Liver (tissue), 9 donors: ENCODE results near the gene GP1BB. TPM values are rescaled to one million over a fixed set of nuclear protein-coding genes. Genes with fewer than 3 reads are reported as not detected.

Source experiments
- DNase-seq: peaks from one replicate; pipeline ENCODE4 v3.0.0-alpha.2; 2017; ENCODE audit warnings: low spot score
- H3K27ac ChIP-seq, 2 donors: one replicate each; pipeline ENCODE4 v1.7.0; 2013; ENCODE audit warnings: inconsistent platforms in 2 of 2, low read length in 2 of 2, control low read depth in 1 of 2, low read depth in 1 of 2, mild to moderate bottlenecking in 1 of 2
- H3K27me3 ChIP-seq, 4 donors: one replicate each; pipeline versions ENCODE4 v1.6.1 to v1.7.0; 2013; ENCODE audit warnings: low read length in 3 of 4, inconsistent platforms in 1 of 4, mild to moderate bottlenecking in 1 of 4, moderate library complexity in 1 of 4; ENCODE audit not compliant: control insufficient read depth in 4 of 4, insufficient read depth in 4 of 4
- H3K36me3 ChIP-seq, 4 donors: one replicate each; pipeline versions ENCODE4 v1.6.1 to v1.7.0; 2013; ENCODE audit warnings: low read length in 3 of 4, mild to moderate bottlenecking in 3 of 4, low read depth in 1 of 4, moderate library complexity in 1 of 4; ENCODE audit not compliant: control insufficient read depth in 4 of 4, insufficient read depth in 3 of 4
- H3K4me1 ChIP-seq, 4 donors: one replicate each; pipeline versions ENCODE4 v1.6.1 to v1.7.0; 2013; ENCODE audit warnings: low read length in 3 of 4, mild to moderate bottlenecking in 3 of 4, moderate library complexity in 1 of 4; ENCODE audit not compliant: control insufficient read depth in 4 of 4, insufficient read depth in 4 of 4
- H3K4me3 ChIP-seq, 3 donors: one replicate each; pipeline versions ENCODE4 v1.6.1 to v1.7.0; 2013; ENCODE audit warnings: low read length in 3 of 3, control low read depth in 1 of 3, low read depth in 1 of 3, mild to moderate bottlenecking in 1 of 3
- H3K9ac ChIP-seq, 2 donors: one replicate each; pipeline ENCODE4 v1.7.0; 2013; ENCODE audit warnings: low read length in 2 of 2, mild to moderate bottlenecking in 2 of 2, moderate library complexity in 2 of 2, control low read depth in 1 of 2, low read depth in 1 of 2
- H3K9me3 ChIP-seq, 4 donors: one replicate each; pipeline versions ENCODE4 v1.6.1 to v1.7.0; 2013; ENCODE audit warnings: low read length in 3 of 4; ENCODE audit not compliant: control insufficient read depth in 4 of 4
- ATF3 ChIP-seq: IDR thresholded peaks from 2 replicates; pipeline ENCODE4 v1.6.1; 2016; ENCODE audit warnings: antibody characterized with exemption
- CTCF ChIP-seq: fragments of 150-350 bp; IDR thresholded peaks from 2 replicates; pipeline ENCODE4 v1.5.1; 2017; ENCODE audit warnings: improper control_type of control experiment, low read depth, low read length; ENCODE audit not compliant: missing input control
- FOXA1 ChIP-seq: IDR thresholded peaks from 2 replicates; pipeline ENCODE4 v1.6.1; 2016; ENCODE audit warnings: antibody characterized with exemption
- FOXA2 ChIP-seq: IDR thresholded peaks from 2 replicates; pipeline ENCODE4 v1.6.1; 2016; ENCODE audit warnings: antibody characterized with exemption
- GABPA ChIP-seq, 2 donors: IDR thresholded peaks in 1 of 2; conservative IDR thresholded peaks in 1 of 2; 2 replicates each; pipeline ENCODE4 v1.6.1; 2016; ENCODE audit warnings: antibody characterized with exemption in 2 of 2, mild to moderate bottlenecking in 1 of 2, moderate library complexity in 1 of 2
- HNF4A ChIP-seq, 2 donors: conservative IDR thresholded peaks; 2 replicates each; pipeline ENCODE4 v1.6.1; 2016; ENCODE audit warnings: antibody characterized with exemption in 2 of 2, mild to moderate bottlenecking in 2 of 2
- HNF4G ChIP-seq: IDR thresholded peaks from 2 replicates; pipeline ENCODE4 v1.6.1; 2016; ENCODE audit warnings: antibody characterized with exemption
- JUND ChIP-seq, 2 donors: IDR thresholded peaks; 2 replicates each; pipeline ENCODE4 v1.6.1; 2016; ENCODE audit warnings: antibody characterized with exemption in 2 of 2
- NR2F2 ChIP-seq: IDR thresholded peaks from 2 replicates; pipeline ENCODE4 v1.6.1; 2016; ENCODE audit warnings: antibody characterized with exemption
- RAD21 ChIP-seq, 2 donors: IDR thresholded peaks; 2 replicates each; pipeline ENCODE4 v1.6.1; 2016; ENCODE audit warnings: antibody characterized with exemption in 2 of 2, mild to moderate bottlenecking in 2 of 2
- SP1 ChIP-seq: IDR thresholded peaks from 2 replicates; pipeline ENCODE4 v1.6.1; 2018; ENCODE audit warnings: antibody characterized with exemption, mild to moderate bottlenecking
- TAF1 ChIP-seq: conservative IDR thresholded peaks from 2 replicates; pipeline ENCODE4 v1.6.1; 2016; ENCODE audit warnings: antibody characterized with exemption, mild to moderate bottlenecking
- YY1 ChIP-seq: IDR thresholded peaks from 2 replicates; pipeline ENCODE4 v1.6.1; 2016; ENCODE audit warnings: antibody characterized with exemption, mild to moderate bottlenecking
- WGBS: extraction: QIAGEN DNeasy Blood & Tissue Kit; methylation state at CpG from one replicate; pipeline ENCODE4 v1.1.7; 2013; 5-methylcytosine and 5-hydroxymethylcytosine counted together
- polyA plus RNA-seq, 2 donors: library from polyadenylated mRNA; stranded (reverse) in 1 of 2; unstranded in 1 of 2; fragments of 200-250 nt in 1 of 2; fragments of >200 nt in 1 of 2; fragmentation: Nextera tagmentation in 1 of 2; extraction: Ambion mirVana in 1 of 2; gene quantifications; one replicate each; pipeline versions ENCODE4 v1.2.1 to v1.2.3, GENCODE V29; 2013 to 2015
- total RNA-seq, 2 donors: library from RNA; depleted of rRNA; stranded (reverse); fragments of >200 nt; gene quantifications; one replicate each; pipeline ENCODE4 v1.2.3, GENCODE V29; 2014
- TF ChIP-seq, protein P1 (sequence below): IDR thresholded peaks from 2 replicates; pipeline ENCODE4 v1.6.1; 2016; ENCODE audit warnings: antibody characterized with exemption
- TF ChIP-seq, protein P2 (sequence below): IDR thresholded peaks from 2 replicates; pipeline ENCODE4 v1.6.1; 2016; ENCODE audit warnings: antibody characterized with exemption
- TF ChIP-seq, protein P3 (sequence below): IDR thresholded peaks from 2 replicates; pipeline ENCODE4 v1.6.1; 2016; ENCODE audit warnings: antibody characterized with exemption, mild to moderate bottlenecking
- donor health status: healthy.
- donor health status: healthy.
- donor health status: healthy.
- donor health status: healthy.
- donor health status: healthy.

Gene GP1BB
- total and polyA plus RNA-seq, 4 donors = 0.38 to 5.7 (median 0.51) TPM; not detected in 1

GRCh38 chr22:19715188-19715930 lies 8.0 kb upstream of the GP1BB start:
- no peaks in the 10 kb centered on the region for H3K27me3 ChIP-seq
- H3K27ac ChIP-seq = no peak overlapping the region
- peaks cover 6 to 26% (median 16%) of the 10 kb centered on the region in 4 donors for H3K4me1 ChIP-seq
- no peaks in the 10 kb centered on the region for H3K36me3 ChIP-seq
- 83% methylated on average over 4 of the region's 4 CpGs for WGBS
- DNase-seq = no peak
- H3K4me3 ChIP-seq = peak overlapping the region in 1 of 3 donors; percentile 75
- no peak overlapping the region for H3K9ac ChIP-seq
- H3K9me3 ChIP-seq = no peaks in the 10 kb centered on the region
- no peak for TF ChIP-seq FOXA1
- no peak for TF ChIP-seq ATF3
- TF ChIP-seq JUND (IDR thresholded peaks at IDR 0.05) = no peak
- no peak for TF ChIP-seq YY1
- no peak for TF ChIP-seq TAF1
- no peak for TF ChIP-seq HNF4G

DNA sequence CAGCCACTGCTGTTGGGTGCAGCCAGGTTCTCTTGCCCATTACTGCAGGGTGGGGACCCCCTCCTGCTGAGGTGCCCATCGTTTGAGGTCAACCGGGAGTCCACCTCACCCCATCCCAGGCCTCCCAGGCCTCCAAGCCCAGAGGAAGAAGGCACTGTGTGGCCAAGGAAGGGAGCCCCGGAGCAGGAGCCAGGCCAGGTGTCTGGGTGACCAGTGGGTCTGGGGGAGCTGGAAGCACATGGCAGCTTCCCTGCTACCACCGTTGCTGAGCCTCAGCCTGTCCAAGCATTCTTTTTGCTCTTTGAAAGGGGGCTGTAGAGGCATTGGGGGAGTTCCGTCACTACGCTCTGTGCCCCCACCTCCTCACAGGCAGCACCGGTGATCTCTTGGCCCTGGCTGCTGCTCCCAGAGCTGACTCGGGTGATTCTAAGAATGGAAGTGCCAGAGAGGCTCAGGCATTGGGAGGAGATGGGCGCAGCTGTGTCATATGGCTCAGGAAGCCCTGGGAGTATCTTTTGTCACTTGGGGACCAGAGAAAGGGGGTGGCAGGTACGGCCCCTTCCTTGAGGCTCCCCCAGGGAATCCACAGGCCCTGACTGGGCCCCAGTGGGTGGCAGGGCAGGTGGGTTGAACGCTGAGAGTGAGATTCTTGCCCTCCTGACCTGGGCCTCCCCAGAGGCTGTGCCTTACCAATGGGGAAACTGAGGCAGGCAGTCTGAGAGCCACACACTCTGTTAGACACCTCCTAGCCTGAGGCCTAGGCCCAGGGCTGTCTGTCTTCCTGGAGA lies 7.1 kb upstream of the GP1BB start:
- TF ChIP-seq HNF4A (conservative IDR thresholded peaks at IDR 0.05) = no peak
- no peak for TF ChIP-seq YY1
- TF ChIP-seq, protein P1, sequence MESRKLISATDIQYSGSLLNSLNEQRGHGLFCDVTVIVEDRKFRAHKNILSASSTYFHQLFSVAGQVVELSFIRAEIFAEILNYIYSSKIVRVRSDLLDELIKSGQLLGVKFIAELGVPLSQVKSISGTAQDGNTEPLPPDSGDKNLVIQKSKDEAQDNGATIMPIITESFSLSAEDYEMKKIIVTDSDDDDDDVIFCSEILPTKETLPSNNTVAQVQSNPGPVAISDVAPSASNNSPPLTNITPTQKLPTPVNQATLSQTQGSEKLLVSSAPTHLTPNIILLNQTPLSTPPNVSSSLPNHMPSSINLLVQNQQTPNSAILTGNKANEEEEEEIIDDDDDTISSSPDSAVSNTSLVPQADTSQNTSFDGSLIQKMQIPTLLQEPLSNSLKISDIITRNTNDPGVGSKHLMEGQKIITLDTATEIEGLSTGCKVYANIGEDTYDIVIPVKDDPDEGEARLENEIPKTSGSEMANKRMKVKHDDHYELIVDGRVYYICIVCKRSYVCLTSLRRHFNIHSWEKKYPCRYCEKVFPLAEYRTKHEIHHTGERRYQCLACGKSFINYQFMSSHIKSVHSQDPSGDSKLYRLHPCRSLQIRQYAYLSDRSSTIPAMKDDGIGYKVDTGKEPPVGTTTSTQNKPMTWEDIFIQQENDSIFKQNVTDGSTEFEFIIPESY = no peak
- TF ChIP-seq, protein P2, sequence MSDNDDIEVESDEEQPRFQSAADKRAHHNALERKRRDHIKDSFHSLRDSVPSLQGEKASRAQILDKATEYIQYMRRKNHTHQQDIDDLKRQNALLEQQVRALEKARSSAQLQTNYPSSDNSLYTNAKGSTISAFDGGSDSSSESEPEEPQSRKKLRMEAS = no peak
- no peak for TF ChIP-seq ATF3
- TF ChIP-seq FOXA2 = no peak
- TF ChIP-seq SP1 = no peak
- TF ChIP-seq JUND (IDR thresholded peaks at IDR 0.05) = no peak
- no peak for TF ChIP-seq GABPA (IDR thresholded peaks at IDR 0.05 in 1 of 2, conservative IDR thresholded peaks at IDR 0.05 in 1 of 2)
- TF ChIP-seq HNF4G = no peak
- TF ChIP-seq RAD21 (IDR thresholded peaks at IDR 0.05) = no peak
- TF ChIP-seq NR2F2 = no peak
- no peak for TF ChIP-seq CTCF
- TF ChIP-seq, protein P3, sequence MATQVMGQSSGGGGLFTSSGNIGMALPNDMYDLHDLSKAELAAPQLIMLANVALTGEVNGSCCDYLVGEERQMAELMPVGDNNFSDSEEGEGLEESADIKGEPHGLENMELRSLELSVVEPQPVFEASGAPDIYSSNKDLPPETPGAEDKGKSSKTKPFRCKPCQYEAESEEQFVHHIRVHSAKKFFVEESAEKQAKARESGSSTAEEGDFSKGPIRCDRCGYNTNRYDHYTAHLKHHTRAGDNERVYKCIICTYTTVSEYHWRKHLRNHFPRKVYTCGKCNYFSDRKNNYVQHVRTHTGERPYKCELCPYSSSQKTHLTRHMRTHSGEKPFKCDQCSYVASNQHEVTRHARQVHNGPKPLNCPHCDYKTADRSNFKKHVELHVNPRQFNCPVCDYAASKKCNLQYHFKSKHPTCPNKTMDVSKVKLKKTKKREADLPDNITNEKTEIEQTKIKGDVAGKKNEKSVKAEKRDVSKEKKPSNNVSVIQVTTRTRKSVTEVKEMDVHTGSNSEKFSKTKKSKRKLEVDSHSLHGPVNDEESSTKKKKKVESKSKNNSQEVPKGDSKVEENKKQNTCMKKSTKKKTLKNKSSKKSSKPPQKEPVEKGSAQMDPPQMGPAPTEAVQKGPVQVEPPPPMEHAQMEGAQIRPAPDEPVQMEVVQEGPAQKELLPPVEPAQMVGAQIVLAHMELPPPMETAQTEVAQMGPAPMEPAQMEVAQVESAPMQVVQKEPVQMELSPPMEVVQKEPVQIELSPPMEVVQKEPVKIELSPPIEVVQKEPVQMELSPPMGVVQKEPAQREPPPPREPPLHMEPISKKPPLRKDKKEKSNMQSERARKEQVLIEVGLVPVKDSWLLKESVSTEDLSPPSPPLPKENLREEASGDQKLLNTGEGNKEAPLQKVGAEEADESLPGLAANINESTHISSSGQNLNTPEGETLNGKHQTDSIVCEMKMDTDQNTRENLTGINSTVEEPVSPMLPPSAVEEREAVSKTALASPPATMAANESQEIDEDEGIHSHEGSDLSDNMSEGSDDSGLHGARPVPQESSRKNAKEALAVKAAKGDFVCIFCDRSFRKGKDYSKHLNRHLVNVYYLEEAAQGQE = no peak
- no peak for TF ChIP-seq FOXA1
- no peak for TF ChIP-seq TAF1
- no peak for DNase-seq
- Histone ChIP-seq H3K27ac (no peak overlapping the region), H3K4me3 (no peak overlapping the region), H3K27me3 (peaks cover 0 to 4% (median 1%) of the 10 kb centered on the region in 4 donors), H3K4me1 (peaks cover 6 to 26% (median 16%) of the 10 kb centered on the region in 4 donors), H3K9ac (no peak overlapping the region), H3K9me3 (no peaks in the 10 kb centered on the region), H3K36me3 (no peaks in the 10 kb centered on the region)
- WGBS = 89% methylated on average over 11 of the region's 11 CpGs
